ENCODE measurements around the gene CD34. TPM values are rescaled to one million over a fixed set of nuclear protein-coding genes. Genes with fewer than 3 reads are reported as not detected.
A peak's percentile ranks its signal among the peaks of the same experiment; 100 is the strongest.

Gene CD34, protein sequence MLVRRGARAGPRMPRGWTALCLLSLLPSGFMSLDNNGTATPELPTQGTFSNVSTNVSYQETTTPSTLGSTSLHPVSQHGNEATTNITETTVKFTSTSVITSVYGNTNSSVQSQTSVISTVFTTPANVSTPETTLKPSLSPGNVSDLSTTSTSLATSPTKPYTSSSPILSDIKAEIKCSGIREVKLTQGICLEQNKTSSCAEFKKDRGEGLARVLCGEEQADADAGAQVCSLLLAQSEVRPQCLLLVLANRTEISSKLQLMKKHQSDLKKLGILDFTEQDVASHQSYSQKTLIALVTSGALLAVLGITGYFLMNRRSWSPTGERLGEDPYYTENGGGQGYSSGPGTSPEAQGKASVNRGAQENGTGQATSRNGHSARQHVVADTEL
- not detected in 2 replicates for total RNA-seq
- long read RNA-seq, result 0 reads

DNA sequence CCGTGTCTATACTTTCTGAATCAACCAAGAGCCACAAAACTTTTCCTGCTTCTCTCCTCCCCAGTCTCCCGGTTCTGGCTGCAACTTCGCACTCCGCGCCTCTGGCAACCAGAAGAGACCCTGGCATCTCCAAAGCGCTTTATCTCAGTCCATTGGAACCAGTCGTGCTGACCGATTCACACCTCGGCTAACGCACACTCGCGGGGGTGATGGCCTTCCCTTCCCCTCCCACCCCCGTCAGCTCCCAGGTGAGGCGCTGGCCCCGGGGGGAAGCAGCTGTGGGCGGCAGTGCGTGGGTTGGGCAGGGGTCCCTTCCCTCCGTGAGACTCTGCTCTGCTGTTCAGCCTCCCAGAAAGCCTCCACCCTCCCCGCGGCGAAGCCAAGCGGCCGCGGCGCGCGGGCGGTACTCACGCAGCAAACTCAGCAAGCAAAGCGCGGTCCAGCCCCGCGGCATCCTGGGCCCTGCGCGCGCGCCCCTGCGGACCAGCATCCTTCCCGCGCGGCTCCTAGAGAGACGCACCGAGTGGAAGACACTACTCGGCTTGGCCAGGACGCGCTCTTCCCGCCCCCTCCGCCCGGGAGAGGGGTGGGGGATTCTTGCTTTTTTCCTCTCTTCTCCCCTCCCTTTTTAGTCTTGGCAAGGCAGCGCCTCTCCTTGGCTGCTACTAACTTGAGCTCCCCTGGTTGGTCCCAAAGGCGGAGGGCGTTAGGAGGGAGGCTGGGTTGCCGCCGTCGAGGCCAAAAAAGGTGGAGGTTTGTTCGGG, at the start of gene CD34:
Gene CD34 (minus strand): TSS at position 535 of the 764 bp plus-strand sequence. CDS start 45 bp downstream, at position 490.
- Mint-ChIP-seq H3K27me3 (ENCODE audit: unreplicated experiment) (peaks cover 17% of the 10 kb centered on the region), H3K27ac (ENCODE audit: unreplicated experiment) (no peak within 1 kb of the TSS), H3K36me3 (ENCODE audit: unreplicated experiment) (no peaks in the 10 kb centered on the region), H3K4me1 (ENCODE audit: unreplicated experiment) (peaks cover 11% of the 10 kb centered on the region), H3K4me3 (ENCODE audit: unreplicated experiment) (peak within 1 kb of the TSS; percentile 52), H3K9me3 (ENCODE audit: unreplicated experiment) (no peaks in the 10 kb centered on the region)
- DNase-seq (ENCODE audit: extremely low spot score, unreplicated experiment), result no peak
- TF ChIP-seq, protein P1, sequence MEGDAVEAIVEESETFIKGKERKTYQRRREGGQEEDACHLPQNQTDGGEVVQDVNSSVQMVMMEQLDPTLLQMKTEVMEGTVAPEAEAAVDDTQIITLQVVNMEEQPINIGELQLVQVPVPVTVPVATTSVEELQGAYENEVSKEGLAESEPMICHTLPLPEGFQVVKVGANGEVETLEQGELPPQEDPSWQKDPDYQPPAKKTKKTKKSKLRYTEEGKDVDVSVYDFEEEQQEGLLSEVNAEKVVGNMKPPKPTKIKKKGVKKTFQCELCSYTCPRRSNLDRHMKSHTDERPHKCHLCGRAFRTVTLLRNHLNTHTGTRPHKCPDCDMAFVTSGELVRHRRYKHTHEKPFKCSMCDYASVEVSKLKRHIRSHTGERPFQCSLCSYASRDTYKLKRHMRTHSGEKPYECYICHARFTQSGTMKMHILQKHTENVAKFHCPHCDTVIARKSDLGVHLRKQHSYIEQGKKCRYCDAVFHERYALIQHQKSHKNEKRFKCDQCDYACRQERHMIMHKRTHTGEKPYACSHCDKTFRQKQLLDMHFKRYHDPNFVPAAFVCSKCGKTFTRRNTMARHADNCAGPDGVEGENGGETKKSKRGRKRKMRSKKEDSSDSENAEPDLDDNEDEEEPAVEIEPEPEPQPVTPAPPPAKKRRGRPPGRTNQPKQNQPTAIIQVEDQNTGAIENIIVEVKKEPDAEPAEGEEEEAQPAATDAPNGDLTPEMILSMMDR (IDR thresholded peaks at IDR 0.05), result no peak

DNA sequence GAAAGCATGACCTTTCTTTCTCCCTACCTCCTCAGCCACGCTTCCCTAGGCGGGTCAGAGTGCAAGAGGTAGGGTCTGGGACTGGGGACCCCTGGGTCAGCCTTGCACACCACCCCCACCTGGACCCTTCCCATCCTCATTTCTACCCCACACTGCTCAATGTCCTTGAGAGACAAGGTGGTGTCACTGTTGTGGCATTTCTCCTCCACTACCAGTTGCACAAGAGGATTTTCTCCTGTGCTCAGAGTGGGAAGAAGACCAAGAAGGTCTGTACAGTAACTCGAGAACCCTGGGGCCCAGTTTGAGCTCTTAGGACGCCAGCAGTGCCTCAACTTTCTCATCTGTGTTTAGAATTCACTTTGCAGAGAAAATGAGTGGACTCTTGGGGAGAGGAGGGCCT, 49.4 kb upstream of the CD34 start:
- H3K4me3 Mint-ChIP-seq (ENCODE audit: unreplicated experiment), result no peak overlapping the region
- no peaks in the 10 kb centered on the region for H3K27me3 Mint-ChIP-seq (ENCODE audit: unreplicated experiment)

DNA sequence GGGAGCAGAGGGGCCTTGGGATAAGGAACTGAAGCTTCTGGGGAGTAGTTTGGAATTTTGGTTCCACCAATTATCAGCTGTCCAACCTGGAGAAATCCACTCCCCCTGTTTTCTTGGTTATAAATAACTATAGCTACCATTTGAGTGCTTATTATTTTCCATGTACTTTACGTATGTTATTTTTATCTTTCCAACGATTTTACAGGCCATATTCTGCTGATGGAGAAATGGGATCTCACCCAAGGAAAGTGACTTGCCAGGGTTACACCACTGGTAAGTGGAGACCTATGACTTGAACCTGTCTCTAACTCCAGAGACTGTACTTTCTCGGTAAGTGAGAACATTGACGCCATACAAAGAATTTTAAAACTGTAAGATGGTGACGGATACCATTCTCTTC, 49.0 kb upstream of the CD34 start:
- H3K4me3 Mint-ChIP-seq (ENCODE audit: unreplicated experiment), result no peak overlapping the region

More for the DNA sequence above, 49.4 kb upstream of the CD34 start:
- no peaks in the 10 kb centered on the region for H3K9me3 Mint-ChIP-seq (ENCODE audit: unreplicated experiment)
- peaks cover 21% of the 10 kb centered on the region for H3K4me1 Mint-ChIP-seq (ENCODE audit: unreplicated experiment)
- DNase-seq (ENCODE audit: extremely low spot score, unreplicated experiment), result no peak
- H3K36me3 Mint-ChIP-seq (ENCODE audit: unreplicated experiment), result no peaks in the 10 kb centered on the region
- no peak overlapping the region for H3K27ac Mint-ChIP-seq (ENCODE audit: unreplicated experiment)
- TF ChIP-seq, protein P1 (IDR thresholded peaks at IDR 0.05), result no peak

DNA sequence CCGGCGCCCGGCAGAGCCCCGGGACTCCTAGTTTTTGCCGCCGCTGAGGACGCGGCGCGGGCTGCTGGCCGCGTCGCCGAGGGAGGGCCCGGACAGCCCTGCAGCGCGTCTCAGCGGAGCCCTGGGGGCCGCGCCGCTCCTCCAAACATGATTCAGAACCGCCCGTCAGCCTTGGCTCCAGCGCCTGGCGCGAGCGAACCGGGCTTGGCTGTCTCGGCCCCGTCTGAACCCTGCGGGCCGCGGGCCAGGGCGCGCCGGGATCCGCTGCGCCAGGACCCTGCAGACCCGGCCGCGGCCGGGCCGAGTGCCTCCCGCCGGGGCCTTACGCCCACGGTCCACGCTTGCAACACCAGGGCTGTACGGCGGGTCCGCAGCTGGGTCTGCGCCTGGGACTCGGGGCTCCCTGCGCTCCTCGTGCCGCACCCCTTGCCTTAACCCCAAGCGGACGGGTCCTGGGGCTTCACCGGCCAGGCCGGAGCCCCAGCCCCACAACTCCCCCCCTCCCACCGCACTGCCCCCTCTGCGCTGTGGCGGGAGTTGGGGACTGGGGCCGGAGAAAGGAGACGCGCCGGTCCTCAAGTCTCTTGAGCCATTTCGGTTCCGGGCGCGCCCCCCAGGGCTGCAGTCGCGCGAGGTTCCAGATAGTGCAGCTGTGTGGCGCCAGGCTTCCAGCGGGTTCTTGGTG, 48.4 kb upstream of the CD34 start:
- H3K27ac Mint-ChIP-seq (ENCODE audit: unreplicated experiment), result no peak overlapping the region
- peak overlapping the region; percentile 65 for H3K4me3 Mint-ChIP-seq (ENCODE audit: unreplicated experiment)
- H3K9me3 Mint-ChIP-seq (ENCODE audit: unreplicated experiment), result no peaks in the 10 kb centered on the region
- H3K4me1 Mint-ChIP-seq (ENCODE audit: unreplicated experiment), result peaks cover 16% of the 10 kb centered on the region
- no peak for DNase-seq (ENCODE audit: extremely low spot score, unreplicated experiment)
- TF ChIP-seq, protein P1 (IDR thresholded peaks at IDR 0.05), result no peak
- no peaks in the 10 kb centered on the region for H3K36me3 Mint-ChIP-seq (ENCODE audit: unreplicated experiment)
- no peaks in the 10 kb centered on the region for H3K27me3 Mint-ChIP-seq (ENCODE audit: unreplicated experiment)

More for the DNA sequence above, 49.0 kb upstream of the CD34 start:
- Mint-ChIP-seq H3K4me1 (ENCODE audit: unreplicated experiment) (peaks cover 21% of the 10 kb centered on the region), H3K36me3 (ENCODE audit: unreplicated experiment) (no peaks in the 10 kb centered on the region), H3K27ac (ENCODE audit: unreplicated experiment) (no peak overlapping the region), H3K9me3 (ENCODE audit: unreplicated experiment) (no peaks in the 10 kb centered on the region), H3K27me3 (ENCODE audit: unreplicated experiment) (no peaks in the 10 kb centered on the region)
- DNase-seq (ENCODE audit: extremely low spot score, unreplicated experiment), result no peak
- TF ChIP-seq, protein P1 (IDR thresholded peaks at IDR 0.05), result no peak

Data from osteocyte (in vitro differentiated cells).